ENCODE results near the gene CD79A.

Gene CD79A

GRCh38 chr19:41876847-41877832 is at the start of gene CD79A:
CD79A (plus strand) TSS chr19:41877279; CDS start chr19:41877305, 26 bp downstream.
- H3K9ac ChIP-seq (ENCODE audit: low read depth, low read length), result no peak within 1 kb of the TSS
- no peaks in the 10 kb centered on the region for H3K36me3 ChIP-seq (ENCODE audit: insufficient read depth, low read length)
- H3K9me3 ChIP-seq (ENCODE audit: control insufficient read depth, insufficient read depth, low read length), result no peaks in the 10 kb centered on the region
- peaks cover 8% of the 10 kb centered on the region; the same call in 1 of the 2 replicates for H3K4me1 ChIP-seq (ENCODE audit: insufficient read depth, low read length)

- Histone ChIP-seq H3K9me3 (ENCODE audit: control insufficient read depth, insufficient read depth, low read length) (no peaks in the 10 kb centered on the region), H3K4me1 (ENCODE audit: insufficient read depth, low read length) (peaks cover 4% of the 10 kb centered on the region; the same call in 1 of the 2 replicates), H3K9ac (ENCODE audit: low read depth, low read length) (no peak overlapping the region), H3K36me3 (ENCODE audit: insufficient read depth, low read length) (no peaks in the 10 kb centered on the region)
These were observed 38.9 kb upstream of the CD79A start for GRCh38 chr19:41837981-41838708.

GRCh38 chr19:41839211-41839610 is 37.9 kb upstream of the CD79A start:
- Histone ChIP-seq H3K9me3 (ENCODE audit: control insufficient read depth, insufficient read depth, low read length) (no peaks in the 10 kb centered on the region), H3K4me1 (ENCODE audit: insufficient read depth, low read length) (peaks cover 4% of the 10 kb centered on the region; the same call in 1 of the 2 replicates), H3K36me3 (ENCODE audit: insufficient read depth, low read length) (no peaks in the 10 kb centered on the region), H3K9ac (ENCODE audit: low read depth, low read length) (no peak overlapping the region)

- Histone ChIP-seq H3K9ac (ENCODE audit: low read depth, low read length) (no peak overlapping the region), H3K4me1 (ENCODE audit: insufficient read depth, low read length) (no peaks in the 10 kb centered on the region)
These were observed 33.7 kb upstream of the CD79A start for GRCh38 chr19:41843371-41843770.

GRCh38 chr19:41844601-41845000 is 32.5 kb upstream of the CD79A start, which contains the start of gene LYPD4:
LYPD4 (minus strand) TSS chr19:41844683; CDS start chr19:41839285, 5,398 bp downstream.
- H3K9ac ChIP-seq (ENCODE audit: low read depth, low read length), result no peak within 1 kb of the TSS
- no peaks in the 10 kb centered on the region for H3K4me1 ChIP-seq (ENCODE audit: insufficient read depth, low read length)
- no peaks in the 10 kb centered on the region for H3K36me3 ChIP-seq (ENCODE audit: insufficient read depth, low read length)
- H3K9me3 ChIP-seq (ENCODE audit: control insufficient read depth, insufficient read depth, low read length), result no peaks in the 10 kb centered on the region

More at GRCh38 chr19:41843371-41843770, 33.7 kb upstream of the CD79A start:
- Histone ChIP-seq H3K9me3 (ENCODE audit: control insufficient read depth, insufficient read depth, low read length) (no peaks in the 10 kb centered on the region), H3K36me3 (ENCODE audit: insufficient read depth, low read length) (no peaks in the 10 kb centered on the region)

- Histone ChIP-seq H3K36me3 (ENCODE audit: insufficient read depth, low read length) (no peaks in the 10 kb centered on the region), H3K4me1 (ENCODE audit: insufficient read depth, low read length) (no peaks in the 10 kb centered on the region), H3K9ac (ENCODE audit: low read depth, low read length) (no peak within 1 kb of the TSS), H3K9me3 (ENCODE audit: control insufficient read depth, insufficient read depth, low read length) (no peaks in the 10 kb centered on the region)
These were observed 32.3 kb upstream of the CD79A start, which contains the start of gene DMRTC2 for GRCh38 chr19:41845001-41845050. DMRTC2 (plus strand) TSS chr19:41845042; CDS start chr19:41847429, 2,387 bp downstream.

GRCh38 chr19:41845051-41845590 is 32.0 kb upstream of the CD79A start:
- no peaks in the 10 kb centered on the region for H3K36me3 ChIP-seq (ENCODE audit: insufficient read depth, low read length)
- H3K4me1 ChIP-seq (ENCODE audit: insufficient read depth, low read length), result no peaks in the 10 kb centered on the region
- no peak overlapping the region for H3K9ac ChIP-seq (ENCODE audit: low read depth, low read length)
- no peaks in the 10 kb centered on the region for H3K9me3 ChIP-seq (ENCODE audit: control insufficient read depth, insufficient read depth, low read length)

- H3K9me3 ChIP-seq (ENCODE audit: control insufficient read depth, insufficient read depth, low read length), result no peaks in the 10 kb centered on the region
- no peaks in the 10 kb centered on the region for H3K36me3 ChIP-seq (ENCODE audit: insufficient read depth, low read length)
These were observed 29.6 kb upstream of the CD79A start for GRCh38 chr19:41847351-41848105.

GRCh38 chr19:41848666-41849065 is 28.4 kb upstream of the CD79A start:
- H3K9me3 ChIP-seq (ENCODE audit: control insufficient read depth, insufficient read depth, low read length), result no peaks in the 10 kb centered on the region
- H3K9ac ChIP-seq (ENCODE audit: low read depth, low read length), result no peak overlapping the region
- no peaks in the 10 kb centered on the region for H3K4me1 ChIP-seq (ENCODE audit: insufficient read depth, low read length)
- H3K36me3 ChIP-seq (ENCODE audit: insufficient read depth, low read length), result no peaks in the 10 kb centered on the region

More at GRCh38 chr19:41847351-41848105, 29.6 kb upstream of the CD79A start:
- Histone ChIP-seq H3K4me1 (ENCODE audit: insufficient read depth, low read length) (no peaks in the 10 kb centered on the region), H3K9ac (ENCODE audit: low read depth, low read length) (no peak overlapping the region)

- H3K4me1 ChIP-seq (ENCODE audit: insufficient read depth, low read length), result no peaks in the 10 kb centered on the region
- H3K36me3 ChIP-seq (ENCODE audit: insufficient read depth, low read length), result no peaks in the 10 kb centered on the region
- no peak overlapping the region for H3K9ac ChIP-seq (ENCODE audit: low read depth, low read length)
- H3K9me3 ChIP-seq (ENCODE audit: control insufficient read depth, insufficient read depth, low read length), result no peaks in the 10 kb centered on the region
These were observed 28.0 kb upstream of the CD79A start for GRCh38 chr19:41849067-41849466.

GRCh38 chr19:41850381-41850780 is 26.7 kb upstream of the CD79A start:
- H3K36me3 ChIP-seq (ENCODE audit: insufficient read depth, low read length), result no peaks in the 10 kb centered on the region
- no peak overlapping the region for H3K9ac ChIP-seq (ENCODE audit: low read depth, low read length)
- no peaks in the 10 kb centered on the region for H3K4me1 ChIP-seq (ENCODE audit: insufficient read depth, low read length)
- H3K9me3 ChIP-seq (ENCODE audit: control insufficient read depth, insufficient read depth, low read length), result no peaks in the 10 kb centered on the region

GRCh38 chr19:41851456-41851855 is 25.6 kb upstream of the CD79A start:
- Histone ChIP-seq H3K9me3 (ENCODE audit: control insufficient read depth, insufficient read depth, low read length) (no peaks in the 10 kb centered on the region), H3K36me3 (ENCODE audit: insufficient read depth, low read length) (no peaks in the 10 kb centered on the region), H3K4me1 (ENCODE audit: insufficient read depth, low read length) (no peaks in the 10 kb centered on the region), H3K9ac (ENCODE audit: low read depth, low read length) (no peak overlapping the region)

GRCh38 chr19:41853344-41853743 is 23.7 kb upstream of the CD79A start:
- no peaks in the 10 kb centered on the region for H3K4me1 ChIP-seq (ENCODE audit: insufficient read depth, low read length)
- H3K36me3 ChIP-seq (ENCODE audit: insufficient read depth, low read length), result no peaks in the 10 kb centered on the region
- H3K9me3 ChIP-seq (ENCODE audit: control insufficient read depth, insufficient read depth, low read length), result no peaks in the 10 kb centered on the region
- no peak overlapping the region for H3K9ac ChIP-seq (ENCODE audit: low read depth, low read length)

GRCh38 chr19:41853768-41854167 is 23.3 kb upstream of the CD79A start:
- no peaks in the 10 kb centered on the region for H3K9me3 ChIP-seq (ENCODE audit: control insufficient read depth, insufficient read depth, low read length)
- no peak overlapping the region for H3K9ac ChIP-seq (ENCODE audit: low read depth, low read length)
- no peaks in the 10 kb centered on the region for H3K4me1 ChIP-seq (ENCODE audit: insufficient read depth, low read length)
- no peaks in the 10 kb centered on the region for H3K36me3 ChIP-seq (ENCODE audit: insufficient read depth, low read length)

All from ES-I3 (cell line).